ENCODE results near the gene LGR6.
A peak's percentile ranks its signal among the peaks of the same experiment; 100 is the strongest.

LGR6 gene

DNA sequence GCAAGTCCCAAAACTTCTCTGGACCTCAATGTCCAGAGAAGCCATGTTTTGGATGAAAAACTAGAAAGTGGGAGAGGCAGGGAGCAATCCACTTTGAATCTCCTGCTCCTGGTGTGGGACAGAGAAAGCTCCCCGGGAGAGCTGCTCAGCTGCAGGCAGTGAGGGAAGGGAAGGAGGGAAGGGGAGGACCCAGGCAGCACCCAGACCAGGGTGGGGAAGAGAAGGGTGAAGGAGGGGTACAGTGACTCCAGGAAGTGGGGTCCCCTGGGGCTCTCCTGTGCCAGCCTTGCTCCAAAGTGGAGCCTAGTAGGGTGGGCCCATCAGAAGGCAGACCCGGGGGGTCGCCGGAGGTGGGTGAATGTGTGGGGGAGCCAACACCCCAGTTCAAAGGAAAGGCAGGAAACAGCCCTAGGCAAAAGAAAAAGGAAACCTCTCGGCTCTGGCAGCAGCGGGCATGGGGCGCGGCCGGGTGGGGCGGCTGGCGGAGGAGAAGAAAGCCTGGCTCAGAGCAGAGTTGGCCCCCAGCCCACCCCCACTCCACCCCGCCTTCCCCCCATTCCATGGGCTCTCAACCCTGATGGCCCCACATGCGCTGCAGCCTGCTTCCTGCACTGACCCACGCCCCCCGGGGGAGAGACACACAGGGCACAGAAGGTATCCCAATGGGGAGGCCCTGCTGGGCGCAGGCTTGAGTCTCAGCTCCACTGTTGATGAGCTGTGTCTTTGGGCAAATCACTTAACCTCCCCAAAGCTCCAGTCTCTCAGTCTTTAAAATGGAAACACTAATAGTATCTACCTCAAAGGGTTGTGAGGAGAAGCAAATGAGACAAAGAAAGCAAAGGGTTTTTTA lies 5.7 kb downstream of the LGR6 start:
- DNase-seq: peak; percentile 26

DNA sequence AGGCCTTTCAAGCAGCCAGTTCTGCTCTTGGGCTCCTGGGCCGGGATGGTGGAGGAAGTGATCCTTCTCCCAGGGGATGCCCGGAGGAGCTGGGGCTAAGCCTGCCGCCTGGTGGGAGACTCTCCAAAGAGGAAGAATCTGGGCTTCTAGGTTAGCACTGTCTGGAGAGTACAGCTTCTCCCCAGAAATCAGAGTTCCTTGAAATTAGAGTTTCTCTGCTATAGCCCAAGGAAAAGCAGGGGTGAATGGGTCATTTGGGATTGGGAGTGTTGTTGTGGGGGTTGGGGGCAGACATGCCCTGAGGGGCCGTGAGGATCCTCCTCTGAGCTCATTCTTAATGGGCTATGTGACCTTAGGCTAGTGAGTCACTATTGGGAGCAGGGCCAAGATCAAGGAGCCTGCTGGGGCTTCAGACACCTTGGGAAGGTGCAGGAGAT lies 6.5 kb downstream of the LGR6 start:
- DNase-seq: peak; percentile 62

DNA sequence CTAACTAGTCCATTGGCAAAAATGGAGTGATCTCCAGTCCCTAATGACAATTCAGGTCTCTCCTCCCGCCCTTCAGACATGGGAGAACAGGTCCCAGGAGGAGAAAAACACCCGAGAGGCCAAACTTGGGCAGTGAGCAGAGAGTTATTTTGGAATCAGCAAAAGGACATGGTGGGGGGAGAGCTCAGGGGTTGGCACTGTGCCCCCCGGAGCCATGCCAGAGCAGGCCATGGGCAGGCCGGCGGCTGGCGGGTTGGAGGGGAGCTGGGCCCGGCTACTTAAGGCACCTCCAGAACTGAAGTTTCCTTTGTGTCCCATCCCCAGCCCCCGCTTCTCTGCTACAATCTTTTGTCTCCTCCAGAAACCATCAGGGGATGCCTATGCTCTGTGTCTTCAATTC lies 7.1 kb downstream of the LGR6 start:
- DNase-seq: no peak

DNA sequence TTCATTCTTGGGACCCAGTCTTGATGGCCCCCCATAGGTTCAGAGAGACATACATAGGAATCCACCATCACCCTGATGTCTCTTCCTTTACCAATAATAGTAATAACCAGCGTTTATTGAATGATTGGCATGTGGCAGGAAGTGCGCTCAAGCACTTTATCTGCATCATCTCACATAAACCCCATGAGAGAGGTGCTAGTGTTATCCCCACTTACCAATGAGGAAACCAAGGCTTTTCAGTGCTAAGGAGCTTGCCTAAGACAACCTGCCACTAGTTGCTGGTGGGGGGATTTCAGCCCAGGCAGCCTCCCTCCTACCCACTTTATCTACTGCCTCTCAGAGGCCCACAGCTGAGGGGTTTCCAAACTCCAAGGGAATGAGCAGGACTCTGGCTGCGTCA lies 7.7 kb downstream of the LGR6 start:
- DNase-seq: no peak

DNA sequence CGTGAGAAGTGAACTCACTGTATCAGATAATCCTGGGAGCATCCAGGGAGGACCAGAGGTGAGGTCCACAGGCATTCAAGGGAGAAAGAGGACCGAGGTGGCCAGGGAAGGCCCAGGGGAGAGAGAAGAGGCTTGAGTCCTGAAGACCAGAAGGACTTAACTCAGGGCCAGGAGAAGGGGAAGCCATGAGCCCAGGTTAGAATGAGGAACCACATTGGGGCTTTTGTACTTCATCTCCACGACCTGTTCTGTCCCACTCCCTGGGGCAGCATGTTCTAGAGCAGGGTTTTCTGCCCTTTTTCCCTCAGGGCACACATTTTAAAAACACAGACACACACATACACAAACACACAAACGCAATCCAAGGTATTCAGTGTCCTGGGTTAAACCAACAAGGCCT lies 8.4 kb downstream of the LGR6 start:
- no peak for DNase-seq

DNA sequence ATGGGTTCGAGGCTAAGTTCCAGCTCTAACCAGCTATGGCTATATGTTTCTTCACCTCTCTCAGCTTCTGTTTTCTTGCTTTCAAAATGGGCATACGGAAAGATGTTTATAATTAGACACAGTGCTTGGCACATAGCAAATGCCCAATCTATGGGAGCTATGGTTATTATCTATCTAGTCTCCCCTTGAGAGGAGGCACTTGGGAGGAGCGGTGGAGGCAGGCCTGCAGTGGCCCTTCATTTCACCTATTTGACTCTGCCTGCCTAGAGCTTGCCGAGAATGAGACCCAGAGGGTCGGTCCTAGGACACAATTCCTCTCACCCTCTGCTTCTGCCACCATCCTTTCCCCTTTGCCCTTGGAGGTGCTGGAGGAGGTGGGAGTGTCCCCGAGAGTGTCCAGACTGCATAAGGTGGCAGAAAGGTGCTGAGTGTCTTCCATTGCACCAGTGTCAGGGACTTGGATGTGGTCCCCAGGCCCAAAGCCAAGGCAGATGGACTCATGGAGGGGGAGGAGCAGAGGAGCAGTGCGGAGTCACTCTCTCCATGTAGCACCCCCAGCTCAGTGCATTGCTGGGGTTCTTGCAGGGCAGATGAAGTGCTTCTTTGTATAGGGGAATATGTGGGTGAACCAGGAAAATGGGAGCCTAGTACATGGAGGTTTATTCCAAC lies 9.0 kb downstream of the LGR6 start:
- no peak for DNase-seq

DNA sequence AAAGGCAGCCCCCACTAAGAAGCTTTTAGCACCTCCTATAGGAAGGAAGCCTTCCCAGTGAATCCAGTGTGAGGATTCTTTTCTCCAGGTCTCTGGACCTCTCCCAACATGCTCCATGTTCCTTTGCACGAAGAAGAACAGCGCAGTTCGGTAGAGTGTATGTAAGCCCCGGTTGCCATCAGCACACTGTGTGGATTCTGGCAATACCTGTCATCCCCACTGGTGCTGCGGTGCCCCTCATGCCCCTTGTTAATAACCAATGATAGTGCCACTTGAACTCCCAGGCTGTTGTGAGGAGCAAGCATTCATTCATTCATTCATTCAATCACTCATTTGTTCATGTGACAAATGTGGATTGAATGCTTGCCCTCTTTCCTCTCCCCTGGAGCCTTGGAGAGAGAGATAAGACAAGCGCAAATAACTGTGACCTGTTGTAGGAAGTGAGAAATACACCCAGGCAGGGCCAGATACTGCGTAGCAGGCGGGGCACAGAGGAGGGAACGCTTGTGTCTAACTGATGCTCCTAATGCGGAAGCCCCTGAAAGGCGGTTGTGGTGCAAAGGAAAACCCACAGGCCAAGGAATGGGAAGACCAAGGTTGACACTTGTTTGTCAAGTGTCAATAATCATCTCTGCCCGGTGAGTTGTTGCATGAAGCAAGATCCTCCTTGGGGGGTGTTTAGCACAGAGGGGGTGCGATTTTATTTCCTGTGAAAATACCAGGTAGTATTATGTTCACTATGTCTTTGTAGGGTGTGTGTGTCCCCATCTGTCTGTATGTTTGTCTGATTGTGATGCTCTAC lies 9.8 kb downstream of the LGR6 start:
- no peak for DNase-seq

DNA sequence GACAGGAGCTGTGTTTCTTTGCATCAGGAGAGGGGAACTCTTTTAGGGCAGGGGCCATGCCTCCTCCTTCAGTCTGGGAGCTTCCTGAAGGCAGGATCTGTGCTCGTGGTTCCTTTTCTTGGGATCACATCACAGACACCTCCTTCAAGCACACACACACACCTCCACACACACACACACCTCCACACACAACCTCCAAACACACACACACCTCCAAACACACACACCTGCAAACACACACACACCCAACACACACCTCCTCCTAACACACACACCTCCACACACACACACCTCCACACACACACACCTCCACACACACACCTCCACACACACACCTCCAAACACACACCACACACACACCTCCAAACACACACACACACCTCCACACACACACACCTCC lies 10.5 kb downstream of the LGR6 start:
- DNase-seq: no peak

DNA sequence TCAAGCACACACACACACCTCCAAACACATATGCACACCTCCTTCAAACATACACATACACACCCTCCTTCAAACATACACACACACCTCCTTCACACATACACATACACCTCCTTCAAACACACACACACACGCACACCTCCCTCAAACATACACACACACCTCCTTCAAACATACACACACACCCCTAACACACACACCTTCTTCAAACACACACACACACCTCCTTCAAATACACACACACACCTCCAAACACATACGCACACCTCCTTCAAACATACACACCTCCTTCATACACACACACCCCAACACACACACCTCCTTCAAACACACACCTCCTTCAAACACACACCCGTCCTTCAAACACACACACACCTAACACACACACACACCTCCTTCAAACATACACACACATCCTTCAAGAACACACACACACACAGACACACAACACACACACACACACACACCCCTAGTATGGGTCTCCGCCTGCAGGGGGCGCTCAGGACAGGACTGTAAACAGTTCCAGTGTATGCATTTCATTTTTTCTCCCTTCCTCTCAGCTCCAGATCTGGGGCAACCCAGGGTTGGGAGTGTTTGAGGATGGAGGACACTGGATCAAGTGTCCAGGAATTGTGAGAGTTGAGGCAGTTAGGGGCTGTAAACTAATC lies 12.1 kb downstream of the LGR6 start:
- no peak for DNase-seq

DNA sequence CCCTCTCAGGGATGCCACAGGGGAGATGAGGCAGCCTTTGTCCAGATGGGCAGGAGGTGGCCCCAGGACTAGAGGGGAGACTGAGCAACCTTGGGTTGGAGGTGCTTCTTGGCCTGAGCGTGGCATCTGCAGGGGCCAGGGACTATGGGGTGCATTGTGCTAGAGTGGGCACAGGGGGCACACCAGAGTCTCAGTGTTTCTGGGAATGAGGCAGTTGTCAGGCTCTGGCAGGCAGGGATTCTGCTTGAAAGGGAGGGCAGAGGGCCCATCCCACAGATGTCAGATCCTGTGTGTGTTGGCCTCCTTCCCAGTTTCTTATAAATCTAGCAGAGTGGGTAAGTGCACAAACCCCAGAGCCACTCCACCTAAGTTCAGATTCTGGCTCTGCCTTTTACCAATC lies 13.7 kb downstream of the LGR6 start:
- DNase-seq: peak; percentile 76

DNA sequence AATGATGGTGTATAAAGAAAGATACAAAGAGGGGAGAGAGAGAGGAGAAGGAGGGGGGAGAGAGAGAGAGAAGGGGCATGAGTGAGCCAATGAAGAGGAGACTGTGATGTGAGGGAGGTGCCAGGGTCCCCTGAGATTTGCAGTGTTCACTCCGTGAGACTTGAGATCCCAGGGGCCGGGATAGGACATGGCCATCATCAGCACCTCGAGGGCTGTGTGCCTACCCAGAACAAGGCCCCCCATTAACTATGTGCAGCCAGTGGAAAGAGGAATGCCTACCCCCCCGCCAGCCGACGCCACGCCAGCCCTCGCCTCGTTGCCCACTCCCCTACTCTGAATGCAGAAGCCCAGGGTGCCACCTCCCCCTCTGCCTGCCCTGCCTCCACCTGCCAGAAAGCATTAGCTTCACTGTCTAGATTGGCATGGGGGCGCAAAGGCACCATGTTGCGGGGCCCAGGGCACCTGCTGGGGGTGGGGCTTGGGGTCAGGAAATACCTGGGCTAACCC lies 14.8 kb downstream of the LGR6 start:
- DNase-seq: no peak

DNA sequence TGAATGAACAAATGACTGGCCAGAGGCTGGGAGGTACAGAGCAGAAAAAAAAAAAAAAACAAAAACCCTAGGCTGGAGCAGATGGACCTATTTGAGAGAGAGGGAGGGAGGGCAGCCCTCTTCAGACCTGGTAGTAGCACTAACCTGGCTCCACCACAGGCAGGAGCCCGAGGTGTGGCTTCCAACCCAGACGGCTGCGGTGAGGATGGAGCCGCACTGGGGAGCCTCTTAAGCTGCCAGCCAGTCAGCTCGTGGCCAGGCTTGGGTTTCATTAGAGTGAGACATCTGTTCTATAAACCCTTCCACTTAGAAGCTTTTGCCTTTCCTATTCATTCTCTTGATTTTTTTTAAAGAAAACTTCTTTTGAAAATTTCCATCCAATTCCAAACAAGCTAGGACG lies 16.8 kb downstream of the LGR6 start:
- no peak for DNase-seq

DNA sequence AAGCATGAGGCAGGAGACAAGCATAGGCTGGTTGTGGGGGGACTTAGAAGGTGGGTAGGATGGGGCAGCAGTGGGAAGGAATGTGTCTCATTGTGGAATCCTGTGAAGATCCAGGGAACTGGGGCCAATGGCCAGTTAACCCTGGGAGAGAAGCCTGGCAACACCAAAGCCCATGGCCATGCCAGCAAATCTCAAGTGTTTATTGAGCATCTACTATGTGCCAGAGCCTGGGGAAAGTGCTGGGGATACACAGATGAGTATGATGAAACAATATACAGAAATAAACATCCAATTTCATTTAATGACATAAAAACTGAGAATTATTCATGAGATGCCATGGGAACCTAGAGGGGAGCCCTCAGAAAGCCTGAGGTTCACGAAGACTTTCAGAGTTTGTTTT lies 17.4 kb downstream of the LGR6 start:
- no peak for DNase-seq

DNA sequence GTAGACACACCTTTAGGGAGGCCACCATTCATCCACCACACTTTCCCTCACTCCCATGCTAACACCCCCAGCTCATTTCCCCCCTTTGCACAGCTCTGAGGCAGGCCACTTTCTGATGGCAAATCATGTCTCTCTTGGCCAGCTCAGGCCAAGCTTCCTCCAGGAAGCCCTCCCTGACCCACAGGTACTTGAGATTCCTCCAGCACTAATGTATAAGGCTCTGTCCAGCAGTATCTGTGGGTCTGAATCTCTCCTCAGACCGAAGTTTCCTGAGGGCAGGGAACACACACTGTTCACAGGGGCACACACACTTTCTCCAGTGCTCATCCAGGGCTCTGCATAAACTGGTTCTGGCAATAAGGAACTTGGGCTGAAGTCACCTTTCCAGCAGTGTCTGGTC lies 19.2 kb downstream of the LGR6 start:
- DNase-seq: no peak

DNA sequence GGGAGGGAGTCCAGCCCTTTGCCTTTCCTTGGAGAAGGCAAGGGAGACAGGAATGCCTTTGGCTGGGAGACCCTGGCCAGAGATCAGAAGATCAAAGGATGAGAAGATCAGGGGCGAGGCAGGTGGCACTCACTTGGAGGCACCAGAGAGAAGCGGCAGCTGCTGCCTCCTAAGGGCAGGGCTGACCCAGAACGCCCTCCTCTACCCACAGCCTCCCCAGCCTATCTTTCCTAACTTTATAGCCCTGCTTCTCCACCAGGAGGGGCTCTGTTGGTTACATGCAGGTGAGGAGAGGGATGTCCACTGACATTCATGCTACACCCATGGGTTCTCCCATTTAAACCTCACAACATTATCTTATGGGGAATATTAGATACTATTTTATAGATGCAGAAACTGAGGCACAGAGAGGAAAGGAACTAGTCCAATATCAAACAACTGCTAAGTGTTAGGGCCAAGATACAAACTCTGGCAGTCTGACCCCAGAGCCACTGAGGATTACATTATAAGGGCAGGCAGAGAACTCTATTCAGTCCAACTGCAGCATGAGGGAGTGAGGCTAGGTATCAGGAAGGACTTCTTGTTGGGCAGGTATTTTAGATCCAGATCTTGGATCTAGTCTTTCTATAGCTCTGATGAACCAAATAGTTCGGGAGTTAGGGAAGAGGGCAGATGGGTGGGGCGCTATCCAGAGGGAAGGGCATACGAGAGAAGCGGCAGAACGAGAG lies 19.9 kb downstream of the LGR6 start:
- no peak for DNase-seq

DNA sequence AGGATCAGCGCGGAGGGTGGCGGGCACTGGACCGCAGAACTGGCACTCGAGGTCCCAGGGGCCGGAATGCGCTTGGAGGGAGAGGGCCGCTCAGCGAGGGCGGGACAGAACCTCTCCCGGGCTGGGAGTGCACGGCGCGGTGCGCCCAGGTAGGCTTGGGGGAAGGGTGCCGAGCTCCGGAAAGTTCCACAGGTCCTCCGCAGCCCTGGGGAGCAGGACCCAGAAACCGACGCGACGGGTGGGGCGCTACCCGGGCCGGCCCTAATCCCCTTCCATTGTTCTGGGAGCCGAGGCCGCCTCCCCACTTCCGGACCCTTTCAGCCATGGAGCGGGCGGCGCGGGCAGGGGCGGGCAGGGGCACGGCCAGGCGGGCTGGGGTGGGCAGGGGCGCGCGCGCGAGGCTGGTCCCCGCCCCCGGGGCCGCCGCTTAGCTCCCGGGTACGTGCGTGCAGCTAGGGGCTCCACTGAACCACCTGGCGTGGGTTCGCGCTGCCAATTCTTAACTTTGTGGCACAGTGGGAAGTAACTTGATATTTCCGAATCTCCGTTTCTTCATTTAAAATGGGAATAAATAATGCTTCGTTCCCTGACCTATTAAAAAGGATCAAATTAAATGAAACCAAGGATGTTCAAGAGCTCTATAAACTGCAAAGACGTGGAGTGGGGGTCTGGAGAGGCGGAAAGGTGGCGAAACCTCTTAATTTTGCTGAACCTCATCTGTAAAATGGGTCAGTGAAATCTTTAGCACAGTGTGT lies 20.7 kb downstream of the LGR6 start:
- no peak for DNase-seq

DNA sequence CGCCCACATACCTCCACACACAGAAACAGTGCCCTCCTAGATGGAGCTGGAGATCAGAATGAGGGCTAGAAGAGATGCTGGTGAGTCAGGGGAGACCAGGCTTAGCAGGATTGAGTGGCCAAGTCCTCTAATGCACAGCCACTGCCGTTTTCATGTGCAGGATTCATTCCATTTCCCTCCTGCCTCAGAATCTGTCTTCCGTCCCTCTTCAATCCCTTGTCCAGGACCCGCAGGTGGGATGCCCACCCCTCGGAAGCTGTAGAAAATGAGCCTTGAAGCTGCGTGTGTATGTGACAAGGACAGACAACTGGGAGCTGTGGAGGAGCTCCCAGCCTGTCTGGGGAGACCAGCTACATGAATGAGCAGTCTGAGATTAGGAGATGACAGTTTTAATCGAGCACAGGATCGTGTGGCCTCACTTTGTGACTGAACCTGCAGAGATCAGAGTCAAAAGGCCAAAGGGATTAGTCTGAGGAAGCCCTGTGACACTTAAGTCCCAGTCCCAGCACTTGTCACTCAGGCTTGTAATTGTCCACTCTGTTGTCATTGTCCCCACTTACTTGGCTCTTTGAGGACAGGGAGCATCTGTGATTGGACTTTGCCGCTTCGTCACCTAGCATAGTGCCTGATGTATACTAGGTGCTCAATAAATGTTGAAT lies 22.0 kb downstream of the LGR6 start:
- no peak for DNase-seq

DNA sequence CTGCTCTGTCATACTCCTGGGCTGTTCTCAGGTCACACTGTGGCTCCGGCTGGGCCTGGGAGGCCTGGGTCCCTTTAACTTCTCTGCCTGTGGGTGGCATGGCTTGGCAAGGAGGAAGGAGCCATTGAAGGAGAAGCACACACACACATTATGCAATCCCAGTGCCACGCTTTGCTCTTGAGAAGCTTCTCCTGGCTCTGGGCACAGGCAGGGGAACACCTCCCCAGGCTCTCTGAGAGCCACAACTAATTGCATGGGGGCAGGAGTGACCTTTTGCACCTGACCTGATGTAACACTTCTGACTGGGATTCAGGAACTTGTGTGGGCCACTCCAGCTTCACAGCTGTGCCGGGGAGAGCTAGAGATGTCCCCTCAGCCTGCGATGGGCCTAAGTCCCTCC lies 23.1 kb downstream of the LGR6 start:
- no peak for DNase-seq

DNA sequence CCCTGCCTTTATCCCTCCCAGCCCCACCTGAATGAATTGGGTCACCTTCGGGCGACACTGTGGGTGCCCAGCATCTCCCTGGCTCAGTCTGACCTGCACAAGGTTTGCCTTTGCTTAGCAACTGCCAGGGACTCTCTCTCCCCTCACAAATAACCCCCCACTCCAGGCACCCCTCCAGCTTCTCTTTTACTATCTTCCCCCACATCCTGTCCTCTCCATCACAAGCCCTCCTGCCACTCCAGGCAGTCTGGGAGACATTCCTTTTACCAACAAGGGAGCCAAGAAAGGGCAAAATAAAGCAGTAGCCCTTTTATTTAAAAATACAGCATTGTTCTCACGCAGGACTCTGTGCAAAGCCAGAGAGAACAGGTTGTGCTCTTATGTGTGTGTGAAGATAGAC lies 23.9 kb downstream of the LGR6 start:
- DNase-seq: no peak

DNA sequence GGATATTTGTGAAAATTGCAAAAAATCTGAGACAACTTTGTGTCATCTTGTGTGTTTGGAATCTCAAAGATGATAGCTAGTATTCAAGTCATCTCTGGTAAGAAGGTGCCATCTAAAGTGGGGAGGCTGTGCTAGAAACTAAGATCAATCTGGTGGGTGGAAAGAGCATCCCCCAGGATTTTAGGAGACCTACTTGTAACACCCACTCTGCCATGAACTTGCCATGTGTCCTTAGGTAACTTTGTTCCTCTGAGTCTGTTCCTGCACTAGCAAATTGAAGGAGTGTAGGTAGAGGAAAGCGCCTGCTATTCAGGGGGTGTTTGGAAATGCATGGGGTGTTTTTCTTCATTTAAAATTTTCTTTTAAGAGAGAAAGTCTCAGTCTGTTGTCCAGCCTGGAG lies 24.4 kb downstream of the LGR6 start:
- no peak for DNase-seq

DNA sequence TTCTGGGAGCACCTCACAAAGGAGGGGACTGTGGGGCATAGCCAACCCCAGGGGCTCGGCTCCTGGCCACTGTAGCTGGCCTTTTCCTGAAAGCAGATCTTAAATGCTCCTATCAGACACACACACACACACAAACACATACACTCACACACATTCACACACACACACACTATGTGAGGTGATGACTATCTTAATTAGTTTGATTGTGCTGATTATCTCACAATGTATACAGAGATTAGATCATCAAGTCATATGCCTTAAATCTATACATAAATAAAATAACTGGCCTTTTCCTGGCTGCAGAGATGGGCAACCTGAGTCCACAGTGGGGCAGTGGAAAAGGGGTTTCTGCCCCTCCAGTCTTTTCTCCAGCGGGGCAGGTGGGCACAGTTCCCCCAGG lies 27.1 kb downstream of the LGR6 start:
- DNase-seq: no peak

All from NCI-H226 (cell line).